H4 (cell line): Measurements from ENCODE around the gene PNLIP. TPM values are rescaled to one million over a fixed set of nuclear protein-coding genes. Genes with fewer than 3 reads are reported as not detected.

Experiments used
- DNase-seq: peaks from one replicate; pipeline ENCODE4 v3.0.0-alpha.2; 2015; ENCODE audit warnings: low spot score
- total RNA-seq: library from RNA; depleted of rRNA; stranded (reverse); fragments of >200 nt; shearing (Covaris generic); gene quantifications from 2 replicates; pipeline ENCODE4 v1.2.3, GENCODE V29; 2014

The PNLIP gene
- total RNA-seq, 1 experiment from 2014 or later, result not detected

GRCh38 chr10:116574797-116575196 lies 29.1 kb downstream of the PNLIP start:
- DNase-seq, result no peak

GRCh38 chr10:116587878-116588591 lies 42.3 kb downstream of the PNLIP start:
- no peak for DNase-seq

GRCh38 chr10:116588995-116589394 lies 43.3 kb downstream of the PNLIP start:
- no peak for DNase-seq

GRCh38 chr10:116589926-116590325 lies 44.2 kb downstream of the PNLIP start:
- no peak for DNase-seq

GRCh38 chr10:116590590-116591444 lies 45.1 kb downstream of the PNLIP start, which contains the start of gene PNLIPRP1:
Gene PNLIPRP1, plus strand, starts transcription at chr10:116590959. Its CDS starts 171 bp downstream, at chr10:116591130.
- no peak for DNase-seq

- no peak for DNase-seq
Observed at GRCh38 chr10:116593139-116593740, 47.5 kb downstream of the PNLIP start.

GRCh38 chr10:116594525-116595035 lies 48.8 kb downstream of the PNLIP start:
- DNase-seq, result no peak

GRCh38 chr10:116596062-116596461 lies 50.3 kb downstream of the PNLIP start:
- DNase-seq, result no peak

GRCh38 chr10:116597543-116597942 lies 51.8 kb downstream of the PNLIP start:
- DNase-seq, result no peak

- DNase-seq, result no peak
Observed at GRCh38 chr10:116598329-116598728, 52.6 kb downstream of the PNLIP start.

GRCh38 chr10:116599991-116600390 lies 54.3 kb downstream of the PNLIP start:
- DNase-seq, result no peak

GRCh38 chr10:116602648-116603400 lies 57.1 kb downstream of the PNLIP start:
- no peak for DNase-seq

GRCh38 chr10:116606061-116606483 lies 60.3 kb downstream of the PNLIP start:
- DNase-seq, result no peak

GRCh38 chr10:116607336-116607735 lies 61.6 kb downstream of the PNLIP start:
- no peak for DNase-seq

- no peak for DNase-seq
Observed at GRCh38 chr10:116608686-116609594, 63.2 kb downstream of the PNLIP start.

- no peak for DNase-seq
Observed at GRCh38 chr10:116610443-116611152, 64.9 kb downstream of the PNLIP start.

- DNase-seq, result no peak
Observed at GRCh38 chr10:116611153-116611545, 65.4 kb downstream of the PNLIP start.

GRCh38 chr10:116612107-116612769 lies 66.5 kb downstream of the PNLIP start:
- DNase-seq, result no peak

- no peak for DNase-seq
Observed at GRCh38 chr10:116613471-116613870, 67.7 kb downstream of the PNLIP start.
